HG03045 (cell line): ENCODE data around the gene PVRIG.
"Not testable (repeated sequence)": the region's sequence is repeated elsewhere in the genome, so short reads cannot be mapped to it uniquely, and the experiment has no call there.

Experiments used
- ATAC-seq: cut with Tn5 transposase; IDR thresholded peaks from one replicate; pipeline ENCODE4 v1.9.1; 2021; ENCODE audit warnings: mild to moderate bottlenecking, moderate library complexity; ENCODE audit not compliant: unreplicated experiment

PVRIG gene

GRCh38 chr7:100270046-100270918, 50.5 kb downstream of the PVRIG start:
- not testable (repeated sequence) for ATAC-seq
